H9 (cell line): Measurements from ENCODE around the gene SWT1. TPM values are rescaled to one million over a fixed set of nuclear protein-coding genes. Genes with fewer than 3 reads are reported as not detected.

ENCODE experiments used
- DNase-seq: peaks from one replicate; pipeline ENCODE4 v3.0.0-alpha.2; 2017
- H2AFZ ChIP-seq: one replicate; pipeline ENCODE4 v1.6.1; 2013; ENCODE audit warnings: mild to moderate bottlenecking, low read length, control low read depth, moderate library complexity
- H2AK5ac ChIP-seq: 2 replicates; pipeline ENCODE4 v1.6.1; 2013; ENCODE audit warnings: low read length, control low read depth, mixed read lengths; ENCODE audit not compliant: insufficient read length
- H2BK120ac ChIP-seq: one replicate; pipeline ENCODE4 v1.6.1; 2013; ENCODE audit warnings: low read depth, mild to moderate bottlenecking, low read length, control low read depth, inconsistent platforms; ENCODE audit not compliant: poor library complexity, severe bottlenecking
- H2BK12ac ChIP-seq: 2 replicates; pipeline ENCODE4 v1.6.1; 2013; ENCODE audit warnings: low read length, control low read depth, mixed read lengths, low read depth; ENCODE audit not compliant: insufficient read length
- H2BK15ac ChIP-seq: 2 replicates; pipeline ENCODE4 v1.6.1; 2013; ENCODE audit warnings: low read depth, low read length, control low read depth
- H2BK20ac ChIP-seq: one replicate; pipeline ENCODE4 v1.6.1; 2013; ENCODE audit warnings: low read depth, mild to moderate bottlenecking, low read length, control low read depth, inconsistent platforms; ENCODE audit not compliant: poor library complexity, severe bottlenecking
- H2BK5ac ChIP-seq: 2 replicates; pipeline ENCODE4 v1.6.1; 2013; ENCODE audit warnings: low read length, control low read depth, mixed read lengths; ENCODE audit not compliant: insufficient read length
- H3K14ac ChIP-seq: 2 replicates; pipeline ENCODE4 v1.6.1; 2013; ENCODE audit warnings: low read length, control low read depth; ENCODE audit not compliant: insufficient read depth
- H3K18ac ChIP-seq: 2 replicates; pipeline ENCODE4 v1.6.1; 2013; ENCODE audit warnings: low read depth, mild to moderate bottlenecking, mixed read lengths, low read length, control low read depth; ENCODE audit not compliant: insufficient read length
- H3K23ac ChIP-seq: 2 replicates; pipeline ENCODE4 v1.6.1; 2013; ENCODE audit warnings: low read length, control low read depth, mixed read lengths, low read depth; ENCODE audit not compliant: insufficient read length
- H3K23me2 ChIP-seq: 2 replicates; pipeline ENCODE4 v1.6.1; 2013; ENCODE audit warnings: low read depth, mild to moderate bottlenecking, mixed read lengths, low read length, control low read depth; ENCODE audit not compliant: insufficient read length, poor library complexity, severe bottlenecking
- H3K27ac ChIP-seq: 2 replicates; pipeline ENCODE4 v1.5.1; 2013; ENCODE audit warnings: low read length, control low read depth, mixed read lengths, low read depth; ENCODE audit not compliant: insufficient read length
- H3K27me3 ChIP-seq: 2 replicates; pipeline ENCODE4 v1.6.1; 2013; ENCODE audit warnings: low read length, control low read depth, inconsistent platforms; ENCODE audit not compliant: insufficient read depth
- H3K4ac ChIP-seq: 2 replicates; pipeline ENCODE4 v1.6.1; 2013; ENCODE audit warnings: low read depth, mild to moderate bottlenecking, control low read depth, inconsistent platforms, low read length, moderate library complexity
- H3K4me1 ChIP-seq: 2 replicates; pipeline ENCODE4 v1.6.1; 2013; ENCODE audit warnings: low read length, control low read depth, inconsistent platforms; ENCODE audit not compliant: insufficient read depth
- H3K4me2 ChIP-seq: 2 replicates; pipeline ENCODE4 v1.6.1; 2013; ENCODE audit warnings: low read length, control low read depth, mixed read lengths; ENCODE audit not compliant: insufficient read length, insufficient read depth
- H3K56ac ChIP-seq: 2 replicates; pipeline ENCODE4 v1.6.1; 2013; ENCODE audit warnings: low read depth, mild to moderate bottlenecking, mixed read lengths, low read length, control low read depth; ENCODE audit not compliant: insufficient read length
- H3K79me1 ChIP-seq: 2 replicates; pipeline ENCODE4 v1.6.1; 2013; ENCODE audit warnings: low read depth, mild to moderate bottlenecking, moderate library complexity, low read length, control low read depth, inconsistent platforms; ENCODE audit not compliant: insufficient read depth, poor library complexity, severe bottlenecking
- H3K79me2 ChIP-seq: 2 replicates; pipeline ENCODE4 v1.6.1; 2013; ENCODE audit warnings: low read length, control low read depth, inconsistent platforms; ENCODE audit not compliant: insufficient read depth
- H3K9ac ChIP-seq: 2 replicates; pipeline ENCODE4 v1.6.1; 2013; ENCODE audit warnings: low read length, control low read depth, mixed read lengths; ENCODE audit not compliant: insufficient read length; ENCODE audit errors: extremely low read depth
- H3K9me3 ChIP-seq: one replicate; pipeline ENCODE4 v1.6.1; 2013; ENCODE audit warnings: low read depth, low read length, inconsistent platforms; ENCODE audit not compliant: control insufficient read depth
- H3T11ph ChIP-seq: one replicate; pipeline ENCODE4 v1.6.1; 2013; ENCODE audit warnings: mild to moderate bottlenecking, low read length, control low read depth, inconsistent platforms
- H4K20me1 ChIP-seq: one replicate; pipeline ENCODE4 v1.6.1; 2013; ENCODE audit not compliant: control insufficient read depth, insufficient read length, insufficient read depth
- H4K5ac ChIP-seq: 2 replicates; pipeline ENCODE4 v1.6.1; 2013; ENCODE audit warnings: low read depth, mild to moderate bottlenecking, mixed read lengths, low read length, control low read depth; ENCODE audit not compliant: insufficient read length
- H4K8ac ChIP-seq: replicated peaks from 2 replicates; pipeline ENCODE4 v1.6.1; 2013; ENCODE audit warnings: low read length, control low read depth, mixed read lengths, low read depth; ENCODE audit not compliant: insufficient read length
- H4K91ac ChIP-seq: 2 replicates; pipeline ENCODE4 v1.6.1; 2013; ENCODE audit warnings: low read depth, mild to moderate bottlenecking, moderate library complexity, mixed read lengths, low read length, control low read depth; ENCODE audit not compliant: insufficient read length
- H3K27ac Mint-ChIP-seq, 3 experiments: 2 replicates in 2 of 3; 3 replicates in 1 of 3; pipeline ENCODE4 v1.8.0; 2020 to 2021; ENCODE audit warnings: mixed read lengths in 3 of 3, mild to moderate bottlenecking in 1 of 3, moderate library complexity in 1 of 3
- H3K27me3 Mint-ChIP-seq: 2 replicates; pipeline ENCODE4 v1.8.0; 2021; ENCODE audit warnings: low read depth, mild to moderate bottlenecking, moderate library complexity, mixed read lengths
- H3K36me3 Mint-ChIP-seq, 3 experiments: 2 replicates in 2 of 3; 3 replicates in 1 of 3; pipeline ENCODE4 v1.8.0; 2020 to 2021; ENCODE audit warnings: low read depth in 3 of 3, mixed read lengths in 3 of 3; ENCODE audit not compliant: insufficient read depth in 1 of 3
- H3K4me1 Mint-ChIP-seq, 2 experiments: 2 replicates each; pipeline ENCODE4 v1.8.0; 2020; ENCODE audit warnings: mixed read lengths in 2 of 2
- H3K4me3 Mint-ChIP-seq, 2 experiments: 2 replicates in 1 of 2; 3 replicates in 1 of 2; pipeline ENCODE4 v1.8.0; 2020 to 2021; ENCODE audit warnings: mild to moderate bottlenecking in 2 of 2, mixed read lengths in 2 of 2, moderate library complexity in 1 of 2
- H3K9me3 Mint-ChIP-seq, 2 experiments: 2 replicates in 1 of 2; 3 replicates in 1 of 2; pipeline ENCODE4 v1.8.0; 2020; ENCODE audit warnings: mild to moderate bottlenecking in 2 of 2, mixed read lengths in 2 of 2, moderate library complexity in 1 of 2
- CTCF ChIP-seq: fragments of 200-600 bp; sonication (generic); conservative IDR thresholded peaks from 3 replicates; pipeline ENCODE4 v1.8.0; 2021; ENCODE audit warnings: antibody characterized with exemption, mild to moderate bottlenecking
- WGBS: extraction: QIAGEN DNeasy Blood & Tissue Kit; methylation state at CpG from one replicate; pipeline ENCODE4 v1.1.7; 2013; ENCODE audit warnings: missing lambda C conversion rate, low lambda C conversion rate, mixed read lengths; ENCODE audit not compliant: insufficient read length; ENCODE audit errors: extremely low coverage; 5-methylcytosine and 5-hydroxymethylcytosine counted together
- total RNA-seq: library from RNA; stranded (reverse); gene quantifications from 2 replicates; pipeline ENCODE4 v1.2.1, GENCODE V29; 2021

SWT1 gene
- total RNA-seq, 1 experiment from 2014 or later, result 5.2 TPM

DNA sequence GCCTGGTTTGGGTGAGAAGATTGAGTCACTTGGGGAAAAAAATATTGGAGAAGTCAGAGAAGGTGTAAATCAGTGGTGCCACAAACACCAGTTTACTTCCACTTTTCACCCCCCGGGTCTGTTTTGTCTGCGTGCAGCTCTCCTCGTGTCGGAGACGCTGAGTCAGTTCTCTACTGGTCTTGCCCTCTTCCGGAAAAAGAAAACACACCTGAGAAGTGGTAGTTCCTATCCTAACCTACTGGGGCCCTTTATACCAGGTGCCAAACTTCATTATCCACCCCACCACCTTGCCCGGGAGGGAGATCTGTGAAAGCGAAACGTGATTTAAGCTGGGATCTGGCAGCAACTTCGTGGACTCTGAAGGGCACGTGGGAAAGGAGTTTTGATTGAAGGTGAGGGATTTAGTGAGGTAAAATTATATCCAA lies 160.9 kb downstream of the SWT1 start:
- no peak overlapping the region for H2BK5ac ChIP-seq
- DNase-seq, result peak; percentile 45
- H3K4me1 Mint-ChIP-seq, result peaks cover 39 to 41% of the 10 kb centered on the region in 2 experiments

More for the DNA sequence above, 160.9 kb downstream of the SWT1 start:
- Histone ChIP-seq H3K4ac (no peak overlapping the region), H2BK120ac (peak overlapping the region; percentile 15), H3K18ac (peak overlapping the region; percentile 21), H3K14ac (peak overlapping the region; percentile 80; the same call in 1 of the 2 replicates), H2BK12ac (no peak overlapping the region), H3K27me3 (no peaks in the 10 kb centered on the region), H3K79me2 (peaks cover 35% of the 10 kb centered on the region; the same call in 1 of the 2 replicates), H2AK5ac (no peak overlapping the region), H2BK15ac (no peak overlapping the region), H4K91ac (no peak overlapping the region), H2AFZ (no peak overlapping the region), H4K8ac (no peak overlapping the region), H3K79me1 (no peaks in the 10 kb centered on the region), H3K4me2 (peak overlapping the region; percentile 47), H3K9me3 (no peaks in the 10 kb centered on the region), H3K56ac (no peak overlapping the region), H4K5ac (peak overlapping the region; percentile 13), H3T11ph (no peak overlapping the region), H3K9ac (peak overlapping the region; percentile 31), H3K27ac (peak overlapping the region; percentile 43), H3K23me2 (peaks cover 3% of the 10 kb centered on the region), H2BK20ac (no peak overlapping the region), H4K20me1 (no peaks in the 10 kb centered on the region), H3K4me1 (peaks cover 2% of the 10 kb centered on the region; the same call in 1 of the 2 replicates), H3K23ac (no peak overlapping the region)
- Mint-ChIP-seq H3K9me3 (peaks cover 2 to 9% of the 10 kb centered on the region in 2 experiments; a peak in 4 of 5 replicates), H3K27me3 (no peaks in the 10 kb centered on the region), H3K4me3 (peak overlapping the region; percentile 96 to 98), H3K27ac (peak overlapping the region; percentile 98 to 99 (median 99)), H3K36me3 (peaks cover 10 to 27% (median 23%) of the 10 kb centered on the region in 3 experiments)
- no CpG with 5 or more reads among the region's 11 CpGs for WGBS
- peak; percentile 10; the same call in 1 of the 3 replicates for TF ChIP-seq CTCF
